AG09309 (cell line): ENCODE data around the gene LRMDA.

ENCODE experiments used
- DNase-seq: peaks from one replicate; pipeline ENCODE4 v3.0.0-alpha.2; 2010; ENCODE audit warnings: low read depth
- H3K4me3 ChIP-seq: 2 replicates; pipeline ENCODE4 v1.5.1; 2011; ENCODE audit warnings: mild to moderate bottlenecking, low read depth, low read length, moderate library complexity; ENCODE audit not compliant: control insufficient read depth
- CTCF ChIP-seq: IDR thresholded peaks from 2 replicates; pipeline ENCODE4 v1.5.1; 2011; ENCODE audit warnings: mild to moderate bottlenecking, low read depth, low read length, inconsistent platforms; ENCODE audit not compliant: insufficient read depth, control insufficient read depth; ENCODE audit errors: missing control alignments

LRMDA gene

DNA sequence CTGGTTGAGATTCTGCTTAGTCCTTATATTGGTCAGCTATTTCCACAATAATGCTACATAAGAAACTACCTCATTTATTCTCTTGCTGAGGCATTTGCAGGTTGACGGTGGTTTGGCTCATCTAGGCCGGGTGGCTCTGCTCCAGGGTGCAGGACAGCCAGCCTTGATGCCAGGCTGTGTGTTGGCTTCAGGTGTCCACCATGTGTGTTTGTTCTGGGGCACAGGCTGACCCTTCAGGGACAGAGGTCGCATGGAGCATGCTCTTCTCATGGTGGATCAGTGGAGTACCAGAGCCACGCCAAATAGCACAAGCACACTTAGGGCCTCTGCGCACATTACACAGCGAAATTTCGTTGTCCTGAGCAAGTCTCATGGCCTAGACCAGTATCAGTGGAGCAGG is 249.9 kb downstream of the LRMDA start:
- no peak for TF ChIP-seq CTCF
- no peak overlapping the region for H3K4me3 ChIP-seq
- DNase-seq = no peak

DNA sequence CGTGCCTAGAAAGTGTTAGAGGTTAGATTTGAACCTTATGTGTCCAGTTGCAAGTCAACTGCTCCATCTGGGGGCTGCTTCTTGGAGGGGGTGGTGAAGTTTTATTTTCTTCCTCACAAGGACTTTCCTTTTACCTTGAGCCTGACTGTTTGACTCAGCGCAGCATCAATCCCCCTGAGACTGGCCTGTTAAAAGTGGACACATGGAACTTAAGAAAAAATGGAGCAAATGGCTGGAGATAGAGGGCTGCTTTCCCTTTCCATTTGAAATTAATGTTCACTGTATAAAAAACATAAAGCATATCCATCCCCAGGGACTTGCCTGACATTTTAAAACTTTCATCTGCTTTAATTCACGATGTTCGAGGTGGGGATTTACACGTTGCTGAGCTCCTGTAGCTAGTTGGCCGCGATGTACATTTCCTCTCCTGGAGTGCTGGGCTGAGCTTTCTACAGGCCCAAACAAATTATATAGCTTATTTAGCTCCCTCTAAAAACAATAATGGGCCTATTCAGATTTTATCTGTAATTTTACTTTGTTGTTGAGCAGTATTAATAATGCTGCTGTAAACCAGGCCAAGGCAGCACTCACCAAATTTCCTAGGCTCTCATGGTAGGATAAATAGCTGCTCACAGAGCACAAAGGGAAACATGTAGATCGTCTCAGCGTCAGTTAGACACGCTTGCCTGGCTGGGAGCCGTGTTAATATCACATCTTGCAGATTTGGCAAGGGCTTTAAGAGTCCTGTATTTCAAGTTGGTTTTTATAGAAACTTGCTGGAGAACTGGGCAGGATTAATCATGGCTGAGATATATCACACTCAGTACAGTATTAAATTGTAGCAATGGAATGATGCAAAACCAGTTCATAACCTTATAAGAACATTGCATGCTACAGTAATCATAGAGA is 251.5 kb downstream of the LRMDA start:
- DNase-seq = no peak
- no peak for TF ChIP-seq CTCF
- H3K4me3 ChIP-seq = no peak overlapping the region

DNA sequence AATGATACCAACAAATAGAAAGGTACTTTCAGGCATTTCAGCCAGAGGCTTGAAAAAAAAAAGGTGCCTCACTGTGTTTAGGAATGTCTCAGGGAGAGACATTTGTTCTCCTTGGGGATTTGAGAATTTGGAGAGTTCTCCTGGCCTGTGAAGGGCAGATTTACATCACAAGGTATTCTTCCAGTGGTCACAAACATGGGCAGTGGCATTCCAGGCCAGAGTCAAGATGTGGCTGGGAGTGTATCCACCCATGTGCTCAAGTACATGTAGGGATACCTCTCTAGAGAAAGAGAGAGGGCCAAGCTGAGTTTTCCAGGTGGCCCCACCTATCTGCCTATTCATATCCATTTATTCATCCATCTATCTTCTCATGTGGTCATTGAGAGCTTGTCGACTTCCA is 253.8 kb downstream of the LRMDA start:
- no peak overlapping the region for H3K4me3 ChIP-seq
- TF ChIP-seq CTCF = no peak
- no peak for DNase-seq

DNA sequence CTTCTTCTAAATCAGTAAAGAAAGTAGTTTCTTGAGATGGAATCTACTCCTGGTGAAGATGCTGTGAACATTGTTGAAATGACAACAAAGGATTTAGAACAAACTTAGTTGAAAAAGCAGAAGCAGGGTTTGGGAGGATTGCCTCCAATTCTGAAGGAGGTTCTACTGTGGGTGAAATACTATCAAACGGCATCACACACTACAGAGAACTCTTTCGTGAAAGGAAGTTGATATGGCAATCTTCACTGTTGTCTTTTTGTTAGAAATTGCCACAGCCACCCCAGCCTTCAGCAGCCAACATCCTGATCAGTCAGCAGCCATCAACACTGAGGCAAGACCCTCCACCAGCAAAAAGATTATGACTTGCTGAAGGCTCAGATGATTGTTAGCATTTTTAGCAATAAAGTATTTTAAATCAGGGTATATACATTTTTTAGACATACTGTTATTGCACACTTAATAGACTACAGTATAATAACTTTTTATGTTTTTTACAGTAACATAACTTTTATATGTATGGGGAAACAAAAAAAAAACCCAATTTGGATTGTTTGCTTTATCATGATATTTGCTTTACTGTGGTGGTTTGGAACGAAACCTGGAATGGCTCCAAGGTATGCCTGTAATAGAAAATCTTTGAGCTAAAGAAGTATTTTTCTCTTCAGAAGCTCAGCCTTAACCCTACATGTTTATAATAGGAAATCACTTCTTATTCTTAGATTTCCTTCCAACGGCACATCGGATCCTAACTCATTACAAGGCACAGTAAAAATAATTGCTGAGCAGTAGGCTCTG is 257.3 kb downstream of the LRMDA start:
- DNase-seq = no peak
- no peak for TF ChIP-seq CTCF
- no peak overlapping the region for H3K4me3 ChIP-seq

GRCh38 chr10:75693489-75693888 is 262.1 kb downstream of the LRMDA start:
- TF ChIP-seq CTCF = no peak
- H3K4me3 ChIP-seq = no peak overlapping the region
- DNase-seq = no peak

DNA sequence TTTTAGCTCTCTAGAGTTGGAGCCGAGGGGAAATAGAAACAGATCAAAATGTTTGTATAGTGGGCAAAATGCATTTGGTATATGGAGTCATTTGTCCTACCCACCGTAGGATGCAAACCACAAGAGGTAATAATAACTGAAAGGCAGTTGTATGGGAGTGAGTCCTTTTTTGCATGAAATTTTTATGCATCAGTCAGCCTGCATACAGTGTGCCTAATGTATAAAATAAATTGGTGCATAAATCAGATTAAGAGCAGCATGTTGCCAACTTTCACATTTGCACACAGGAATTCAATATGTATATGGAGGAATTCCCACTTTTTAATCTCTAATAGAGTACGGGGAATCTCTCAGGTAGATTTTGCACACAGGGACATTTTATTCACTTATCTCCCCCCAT is 262.8 kb downstream of the LRMDA start:
- no peak overlapping the region for H3K4me3 ChIP-seq
- no peak for DNase-seq
- no peak for TF ChIP-seq CTCF
